Activated CD4-positive, alpha-beta T cell treated with anti-CD3 and anti-CD28 coated beads, Interleukin-2, amount 10 ng/mL, durations not matched to agents 24 days and 14 days (primary cell): ENCODE measurements around the gene PANK1. TPM values are rescaled to one million over a fixed set of nuclear protein-coding genes. Genes with fewer than 3 reads are reported as not detected.

Experiments used
- DNase-seq: peaks from one replicate; pipeline ENCODE4 v3.0.0; 2022
- H3K27ac Mint-ChIP-seq: one replicate; pipeline ENCODE4 v1.8.0; 2022; ENCODE audit warnings: mild to moderate bottlenecking, mixed read lengths
- H3K27me3 Mint-ChIP-seq: one replicate; pipeline ENCODE4 v1.8.0; 2022; ENCODE audit warnings: mixed read lengths
- H3K36me3 Mint-ChIP-seq: one replicate; pipeline ENCODE4 v1.8.0; 2022; ENCODE audit warnings: low read depth, mild to moderate bottlenecking, mixed read lengths
- H3K4me1 Mint-ChIP-seq: one replicate; pipeline ENCODE4 v1.8.0; 2021; ENCODE audit warnings: mixed read lengths
- H3K4me3 Mint-ChIP-seq: one replicate; pipeline ENCODE4 v1.8.0; 2022; ENCODE audit warnings: mild to moderate bottlenecking, moderate library complexity, mixed read lengths
- H3K9me3 Mint-ChIP-seq: one replicate; pipeline ENCODE4 v1.8.0; 2021; ENCODE audit warnings: mixed read lengths
- intact Hi-C: fragments of 100-400 bp; cut with micrococcal nuclease; formaldehyde crosslinking; loops from one replicate; pipeline ENCODE4 v1.15.1; 2023
- total RNA-seq: library from RNA; stranded (reverse); gene quantifications from 2 replicates; pipeline ENCODE4 v1.2.3, GENCODE V29; 2022

Gene PANK1
- total RNA-seq, 1 donor from 2014 or later: 4.8 TPM

DNA sequence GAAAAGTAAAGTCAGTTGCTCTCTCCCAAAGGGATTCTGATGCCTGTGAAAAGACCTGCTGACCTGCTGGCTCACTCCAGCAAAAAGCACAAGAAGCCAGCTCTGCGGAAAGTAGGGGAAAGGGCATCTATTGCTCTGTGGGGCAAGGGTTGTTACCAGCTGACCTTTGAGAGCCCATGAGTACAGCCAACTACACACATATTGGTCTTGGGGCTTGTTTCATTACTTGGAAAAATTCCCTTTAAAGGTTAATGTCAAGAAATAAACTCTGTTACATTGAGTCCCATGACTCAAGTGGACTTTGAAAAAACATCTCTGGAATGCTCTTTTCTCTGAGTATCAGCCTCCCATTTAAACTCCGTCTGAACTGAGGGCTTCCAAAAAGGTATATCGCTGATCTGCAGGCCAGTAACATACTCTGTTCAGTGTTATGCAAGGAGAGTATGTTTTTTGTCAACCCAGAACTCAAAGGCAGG lies 53.2 kb downstream of the PANK1 start:
- Mint-ChIP-seq H3K9me3 (no peaks in the 10 kb centered on the region), H3K36me3 (peaks cover 18% of the 10 kb centered on the region), H3K4me1 (peaks cover 3% of the 10 kb centered on the region), H3K27me3 (no peaks in the 10 kb centered on the region), H3K4me3 (no peak overlapping the region), H3K27ac (no peak overlapping the region)
- intact Hi-C loops: no loop called here
- DNase-seq: no peak

DNA sequence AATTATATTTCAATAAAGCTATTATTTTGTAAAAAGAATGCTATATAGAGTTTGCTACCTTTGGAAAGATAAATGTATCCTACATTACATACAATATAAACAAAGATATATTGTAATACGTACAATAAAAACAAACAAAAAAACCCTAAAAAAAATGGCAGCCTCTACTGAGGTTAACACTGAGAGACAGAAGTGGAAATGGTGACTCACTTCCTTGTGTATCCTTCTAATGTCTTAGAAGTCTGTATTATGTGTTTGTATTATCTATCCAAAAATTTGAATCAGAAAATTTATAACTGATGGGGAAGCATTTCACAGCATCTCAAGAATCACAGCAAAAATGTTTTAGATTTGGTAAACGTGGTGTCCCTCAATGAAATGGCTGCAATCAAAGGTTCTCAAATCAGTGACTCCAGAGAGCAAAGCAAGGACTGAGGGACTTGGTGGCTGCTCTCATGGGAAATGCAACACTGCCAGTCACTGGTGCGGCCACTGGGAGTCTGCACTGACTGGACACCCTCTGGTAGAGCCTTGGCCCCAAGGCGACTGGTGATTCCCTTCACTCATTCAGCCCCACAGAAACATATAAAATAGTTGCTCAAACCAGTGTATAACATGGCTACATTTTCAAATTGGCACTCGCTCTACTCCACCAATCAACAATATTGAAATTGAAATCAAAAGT lies 53.8 kb downstream of the PANK1 start:
- no peaks in the 10 kb centered on the region for H3K9me3 Mint-ChIP-seq
- peaks cover 3% of the 10 kb centered on the region for H3K4me1 Mint-ChIP-seq
- H3K27me3 Mint-ChIP-seq: no peaks in the 10 kb centered on the region
- H3K27ac Mint-ChIP-seq: no peak overlapping the region
- no peak for DNase-seq
- H3K36me3 Mint-ChIP-seq: peaks cover 18% of the 10 kb centered on the region
- no peak overlapping the region for H3K4me3 Mint-ChIP-seq
- intact Hi-C loops: no loop called here

GRCh38 chr10:89590326-89590725 lies 54.7 kb downstream of the PANK1 start:
- peaks cover 3% of the 10 kb centered on the region for H3K4me1 Mint-ChIP-seq
- intact Hi-C loops: no loop called here
- H3K9me3 Mint-ChIP-seq: no peaks in the 10 kb centered on the region
- H3K27ac Mint-ChIP-seq: no peak overlapping the region
- no peak overlapping the region for H3K4me3 Mint-ChIP-seq
- DNase-seq: no peak
- H3K27me3 Mint-ChIP-seq: no peaks in the 10 kb centered on the region
- peaks cover 18% of the 10 kb centered on the region for H3K36me3 Mint-ChIP-seq

- peaks cover 18% of the 10 kb centered on the region for H3K36me3 Mint-ChIP-seq
- H3K4me3 Mint-ChIP-seq: no peak overlapping the region
- intact Hi-C loops: no loop called here
- no peaks in the 10 kb centered on the region for H3K9me3 Mint-ChIP-seq
- no peak for DNase-seq
- peaks cover 3% of the 10 kb centered on the region for H3K4me1 Mint-ChIP-seq
- H3K27me3 Mint-ChIP-seq: no peaks in the 10 kb centered on the region
- no peak overlapping the region for H3K27ac Mint-ChIP-seq
Measured at GRCh38 chr10:89589101-89589720, 55.8 kb downstream of the PANK1 start.

DNA sequence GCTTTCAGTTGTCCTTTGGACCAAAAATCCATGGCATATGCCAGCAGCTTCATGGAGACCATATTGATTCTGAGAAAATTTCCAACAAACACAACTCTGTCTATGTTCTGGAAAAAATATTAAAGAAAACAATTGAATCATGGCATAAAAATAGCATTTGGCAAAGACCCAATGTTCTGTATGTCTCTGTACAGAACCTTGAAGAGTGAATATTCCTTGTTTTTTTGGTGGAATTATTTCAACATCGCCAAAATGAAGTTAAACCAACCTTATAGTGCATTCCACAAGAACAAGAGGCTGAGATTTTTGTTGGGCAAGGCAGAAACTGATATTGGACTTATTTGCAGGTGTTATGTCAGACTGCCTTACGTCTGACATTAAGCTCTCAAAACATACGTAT lies 56.4 kb downstream of the PANK1 start:
- Mint-ChIP-seq H3K9me3 (no peaks in the 10 kb centered on the region), H3K4me1 (peaks cover 3% of the 10 kb centered on the region), H3K27me3 (no peaks in the 10 kb centered on the region), H3K4me3 (no peak overlapping the region), H3K27ac (no peak overlapping the region), H3K36me3 (peaks cover 18% of the 10 kb centered on the region)
- no peak for DNase-seq
- intact Hi-C loops: no loop called here

DNA sequence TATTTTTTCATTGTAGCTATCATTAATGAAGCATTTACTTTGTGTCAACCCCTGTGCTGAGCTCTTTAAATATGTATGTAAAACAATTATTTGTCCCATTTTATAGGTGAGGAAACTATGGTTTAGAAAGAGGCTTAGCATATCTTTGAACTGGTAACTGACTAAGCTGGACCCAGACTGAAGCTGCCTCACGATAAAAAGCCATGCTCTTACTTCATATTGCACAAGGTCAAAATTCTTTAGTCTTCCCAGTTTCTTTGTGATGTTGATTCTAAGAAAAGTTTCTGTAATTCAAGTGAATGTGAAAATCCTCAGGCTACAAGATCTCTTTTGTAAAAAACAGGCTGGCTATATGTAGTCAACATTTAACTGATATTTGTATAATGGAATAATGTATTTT lies 63.0 kb downstream of the PANK1 start:
- DNase-seq: no peak
- Mint-ChIP-seq H3K9me3 (no peaks in the 10 kb centered on the region), H3K27me3 (no peaks in the 10 kb centered on the region), H3K27ac (no peak overlapping the region), H3K4me1 (no peaks in the 10 kb centered on the region), H3K4me3 (no peak overlapping the region), H3K36me3 (peaks cover 2% of the 10 kb centered on the region)
- intact Hi-C loops: no loop called here

- peaks cover 2% of the 10 kb centered on the region for H3K36me3 Mint-ChIP-seq
- DNase-seq: no peak
- no peaks in the 10 kb centered on the region for H3K4me1 Mint-ChIP-seq
- intact Hi-C loops: no loop called here
- no peaks in the 10 kb centered on the region for H3K9me3 Mint-ChIP-seq
- no peaks in the 10 kb centered on the region for H3K27me3 Mint-ChIP-seq
- no peak overlapping the region for H3K4me3 Mint-ChIP-seq
- H3K27ac Mint-ChIP-seq: no peak overlapping the region
Measured at GRCh38 chr10:89580243-89580642, 64.8 kb downstream of the PANK1 start.

DNA sequence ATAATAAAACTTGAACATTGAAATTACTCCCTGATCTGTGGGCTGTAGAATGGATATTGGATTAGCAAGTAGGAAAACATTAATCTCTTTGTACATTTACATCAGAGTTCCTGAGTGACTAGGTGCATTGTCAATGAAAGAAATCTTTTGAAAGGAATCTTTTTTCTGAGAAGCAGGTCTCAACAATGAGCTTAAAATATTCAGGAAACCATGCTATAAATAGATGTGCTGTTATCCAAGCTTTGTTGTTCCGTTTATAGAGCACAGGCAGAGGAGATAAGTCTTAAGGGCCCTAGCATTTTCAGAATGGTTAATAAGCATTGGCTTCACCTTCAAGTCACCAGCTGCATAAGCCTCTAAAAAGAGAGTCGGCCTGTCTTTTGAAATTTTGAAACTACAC lies 68.3 kb downstream of the PANK1 start:
- intact Hi-C loops: no loop called here
- no peaks in the 10 kb centered on the region for H3K9me3 Mint-ChIP-seq
- no peak overlapping the region for H3K27ac Mint-ChIP-seq
- no peaks in the 10 kb centered on the region for H3K4me1 Mint-ChIP-seq
- H3K36me3 Mint-ChIP-seq: no peaks in the 10 kb centered on the region
- H3K27me3 Mint-ChIP-seq: no peaks in the 10 kb centered on the region
- no peak overlapping the region for H3K4me3 Mint-ChIP-seq
- no peak for DNase-seq

DNA sequence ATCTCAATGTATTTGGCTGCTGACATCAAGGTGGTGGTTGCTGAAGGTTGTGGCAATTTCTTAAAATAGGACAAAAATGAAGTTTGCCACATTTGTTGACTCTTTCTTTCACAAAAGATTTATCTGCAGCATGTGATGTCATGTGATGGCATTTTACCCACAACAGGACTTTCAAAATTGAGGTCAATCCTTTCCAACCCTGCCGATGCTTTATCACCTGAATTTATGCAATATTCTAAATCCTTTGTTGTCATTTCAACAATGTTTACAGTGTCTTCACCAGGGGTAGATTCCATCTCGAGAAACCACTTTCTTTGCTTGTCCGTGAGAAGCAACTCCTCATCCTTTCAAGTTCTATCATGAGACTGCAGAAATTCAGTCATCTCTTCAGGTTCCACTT lies 69.0 kb downstream of the PANK1 start:
- intact Hi-C loops: no loop called here
- DNase-seq: no peak
- H3K27ac Mint-ChIP-seq: no peak overlapping the region
- no peaks in the 10 kb centered on the region for H3K27me3 Mint-ChIP-seq
- H3K9me3 Mint-ChIP-seq: no peaks in the 10 kb centered on the region
- H3K4me1 Mint-ChIP-seq: no peaks in the 10 kb centered on the region
- H3K36me3 Mint-ChIP-seq: no peaks in the 10 kb centered on the region
- H3K4me3 Mint-ChIP-seq: no peak overlapping the region

DNA sequence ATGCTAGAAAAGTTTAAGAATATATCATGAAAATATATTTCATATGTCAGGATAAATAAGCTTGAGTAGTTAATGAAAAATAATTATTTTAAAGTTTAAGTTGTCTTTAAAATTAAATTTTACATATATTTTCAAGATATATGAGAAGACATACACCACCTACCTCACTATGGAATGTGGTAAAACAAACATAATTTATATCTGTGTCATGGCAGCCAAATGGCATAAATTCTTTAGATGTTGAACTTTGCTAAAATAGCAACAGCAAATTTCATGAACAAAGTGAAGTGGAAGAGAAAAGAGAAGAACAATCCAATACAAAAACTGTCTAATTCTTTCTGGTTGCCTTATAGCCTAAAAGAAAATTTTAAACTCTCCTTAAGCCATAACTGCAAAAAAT lies 70.0 kb downstream of the PANK1 start:
- DNase-seq: no peak
- intact Hi-C loops: no loop called here
- no peaks in the 10 kb centered on the region for H3K36me3 Mint-ChIP-seq
- H3K27ac Mint-ChIP-seq: no peak overlapping the region
- H3K27me3 Mint-ChIP-seq: peaks cover 4% of the 10 kb centered on the region
- H3K4me1 Mint-ChIP-seq: peaks cover 3% of the 10 kb centered on the region
- no peaks in the 10 kb centered on the region for H3K9me3 Mint-ChIP-seq
- H3K4me3 Mint-ChIP-seq: no peak overlapping the region

DNA sequence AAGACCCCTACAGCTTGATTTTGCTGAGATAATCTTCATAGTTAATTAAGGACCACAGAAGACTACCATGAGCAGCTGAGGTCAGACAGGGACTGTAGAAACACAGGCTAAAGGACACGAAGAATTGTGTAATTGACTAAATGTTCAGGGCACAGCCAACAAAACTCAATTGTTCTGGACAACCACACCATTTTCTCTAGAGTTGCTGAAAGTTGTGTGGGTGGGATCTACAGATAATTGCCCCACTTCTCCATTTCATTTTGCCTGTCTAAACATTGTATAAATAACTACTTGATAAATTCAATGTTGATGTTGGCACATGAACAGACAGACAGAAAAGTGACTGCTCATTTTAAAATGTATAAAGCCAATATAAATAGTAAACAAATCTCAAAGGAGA lies 70.7 kb downstream of the PANK1 start:
- no peak for DNase-seq
- H3K27ac Mint-ChIP-seq: no peak overlapping the region
- no peaks in the 10 kb centered on the region for H3K36me3 Mint-ChIP-seq
- intact Hi-C loops: no loop called here
- H3K27me3 Mint-ChIP-seq: peaks cover 4% of the 10 kb centered on the region
- H3K4me1 Mint-ChIP-seq: peaks cover 3% of the 10 kb centered on the region
- no peaks in the 10 kb centered on the region for H3K9me3 Mint-ChIP-seq
- H3K4me3 Mint-ChIP-seq: no peak overlapping the region

GRCh38 chr10:89567576-89568245 lies 77.3 kb downstream of the PANK1 start:
- DNase-seq: no peak
- Mint-ChIP-seq H3K9me3 (no peaks in the 10 kb centered on the region), H3K27ac (no peak overlapping the region), H3K4me1 (peaks cover 3% of the 10 kb centered on the region), H3K36me3 (no peaks in the 10 kb centered on the region), H3K27me3 (peaks cover 30% of the 10 kb centered on the region), H3K4me3 (no peak overlapping the region)
- intact Hi-C loops: loop anchor here (10.0 kb wide), 1 partner anchor 273 kb away; no protein-coding TSS in a partner anchor

DNA sequence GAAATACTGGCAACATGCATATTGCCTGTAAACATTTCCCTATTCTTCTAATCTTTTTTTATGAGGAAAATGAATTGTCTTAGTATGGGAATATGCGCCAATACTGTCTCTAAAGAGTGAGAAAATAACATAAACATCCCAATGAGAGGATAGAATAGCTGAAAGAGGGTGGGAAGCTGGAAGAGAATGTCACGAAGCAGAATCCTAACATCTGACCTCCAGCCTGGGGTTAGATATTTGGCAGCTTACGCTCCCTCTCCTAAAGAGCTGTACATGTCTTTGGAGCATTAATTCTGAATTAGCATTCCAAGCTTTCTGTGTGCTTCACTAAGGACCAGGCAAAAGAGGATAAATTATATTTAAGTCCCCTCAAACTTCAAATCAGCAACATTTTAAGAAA lies 78.0 kb downstream of the PANK1 start:
- Mint-ChIP-seq H3K27me3 (peaks cover 37% of the 10 kb centered on the region), H3K4me1 (peaks cover 3% of the 10 kb centered on the region), H3K27ac (no peak overlapping the region), H3K36me3 (no peaks in the 10 kb centered on the region), H3K9me3 (no peaks in the 10 kb centered on the region), H3K4me3 (no peak overlapping the region)
- intact Hi-C loops: loop anchor here (10.0 kb wide), 1 partner anchor 272 kb away; no protein-coding TSS in a partner anchor
- DNase-seq: no peak
